Right atrium auricular region (tissue), 2 donors: Measurements from ENCODE around the gene TTC28. TPM values are rescaled to one million over a fixed set of nuclear protein-coding genes. Genes with fewer than 3 reads are reported as not detected.

ENCODE experiments used
- DNase-seq: peaks from one replicate; pipeline ENCODE4 v3.0.0-alpha.2; 2019; ENCODE audit warnings: low spot score
- H3K27ac ChIP-seq, 2 donors: fragments of 200-600 bp; sonication (generic); 1 replicate in 1 of 2; 2 replicates in 1 of 2; pipeline ENCODE4 v1.5.1; 2016 to 2019
- H3K27me3 ChIP-seq, 2 donors: fragments of 200-600 bp; sonication (generic); one replicate each; pipeline versions ENCODE4 v1.5.1 to v1.6.0; 2017 to 2019
- H3K36me3 ChIP-seq: fragments of 200-600 bp; sonication (generic); one replicate; pipeline ENCODE4 v1.5.1; 2016
- H3K4me1 ChIP-seq, 2 donors: fragments of 200-600 bp; sonication (generic); one replicate each; pipeline versions ENCODE4 v1.5.1 to v1.6.0; 2017 to 2019
- H3K4me3 ChIP-seq, 2 donors: fragments of 200-600 bp; sonication (generic); 1 replicate in 1 of 2; 2 replicates in 1 of 2; pipeline ENCODE4 v1.5.1; 2017 to 2019; ENCODE audit warnings: mild to moderate bottlenecking in 1 of 2, moderate library complexity in 1 of 2
- H3K9me3 ChIP-seq, 2 donors: fragments of 200-600 bp; sonication (generic); one replicate each; pipeline ENCODE4 v1.5.1; 2019
- CTCF ChIP-seq, 2 donors: fragments of 200-600 bp; sonication (generic); IDR thresholded peaks; one replicate each; pipeline ENCODE4 v1.5.1; 2019; ENCODE audit warnings: antibody characterized with exemption in 2 of 2
- total RNA-seq, 2 donors: library from RNA; depleted of rRNA; stranded (reverse); fragments of >200 nt; gene quantifications; one replicate each; pipeline ENCODE4 v1.1.0, GENCODE V29; 2016

TTC28 gene
- total RNA-seq, 2 donors from 2014 or later = 22.1 to 22.3 TPM

- Histone ChIP-seq H3K27ac (peak overlapping the region in 1 of 2 donors; percentile 30), H3K27me3 (no peaks in the 10 kb centered on the region), H3K36me3 (no peaks in the 10 kb centered on the region), H3K9me3 (no peaks in the 10 kb centered on the region), H3K4me3 (no peak overlapping the region), H3K4me1 (peaks cover 0 to 20% of the 10 kb centered on the region in 2 donors)
- DNase-seq = no peak
- no peak for TF ChIP-seq CTCF (IDR thresholded peaks at IDR 0.05)
Measured at GRCh38 chr22:27962268-27963044, 717.2 kb downstream of the TTC28 start.

GRCh38 chr22:27961680-27962079, 718.0 kb downstream of the TTC28 start:
- DNase-seq = no peak
- no peak for TF ChIP-seq CTCF (IDR thresholded peaks at IDR 0.05)
- Histone ChIP-seq H3K27me3 (no peaks in the 10 kb centered on the region), H3K36me3 (no peaks in the 10 kb centered on the region), H3K4me1 (peaks cover 0 to 20% of the 10 kb centered on the region in 2 donors), H3K4me3 (no peak overlapping the region), H3K9me3 (no peaks in the 10 kb centered on the region), H3K27ac (peak overlapping the region in 1 of 2 donors; percentile 30)

GRCh38 chr22:27961182-27961581, 718.5 kb downstream of the TTC28 start:
- Histone ChIP-seq H3K4me1 (peaks cover 0 to 20% of the 10 kb centered on the region in 2 donors), H3K4me3 (no peak overlapping the region), H3K27ac (no peak overlapping the region), H3K9me3 (no peaks in the 10 kb centered on the region), H3K36me3 (no peaks in the 10 kb centered on the region), H3K27me3 (no peaks in the 10 kb centered on the region)
- no peak for DNase-seq
- no peak for TF ChIP-seq CTCF (IDR thresholded peaks at IDR 0.05)

- no peaks in the 10 kb centered on the region for H3K9me3 ChIP-seq
- H3K4me1 ChIP-seq = peaks cover 0 to 20% of the 10 kb centered on the region in 2 donors
- no peaks in the 10 kb centered on the region for H3K36me3 ChIP-seq
- TF ChIP-seq CTCF (IDR thresholded peaks at IDR 0.05) = no peak
- no peaks in the 10 kb centered on the region for H3K27me3 ChIP-seq
- no peak overlapping the region for H3K27ac ChIP-seq
- H3K4me3 ChIP-seq = no peak overlapping the region
- DNase-seq = no peak
Measured at GRCh38 chr22:27959335-27960090, 720.1 kb downstream of the TTC28 start.

GRCh38 chr22:27952779-27953178, 726.9 kb downstream of the TTC28 start:
- Histone ChIP-seq H3K4me3 (no peak overlapping the region), H3K36me3 (no peaks in the 10 kb centered on the region), H3K27ac (no peak overlapping the region), H3K4me1 (peaks cover 0 to 8% of the 10 kb centered on the region in 2 donors), H3K27me3 (no peaks in the 10 kb centered on the region), H3K9me3 (no peaks in the 10 kb centered on the region)
- TF ChIP-seq CTCF (IDR thresholded peaks at IDR 0.05) = no peak
- no peak for DNase-seq
